ENCODE results near the gene PRKCA.

The PRKCA gene

DNA sequence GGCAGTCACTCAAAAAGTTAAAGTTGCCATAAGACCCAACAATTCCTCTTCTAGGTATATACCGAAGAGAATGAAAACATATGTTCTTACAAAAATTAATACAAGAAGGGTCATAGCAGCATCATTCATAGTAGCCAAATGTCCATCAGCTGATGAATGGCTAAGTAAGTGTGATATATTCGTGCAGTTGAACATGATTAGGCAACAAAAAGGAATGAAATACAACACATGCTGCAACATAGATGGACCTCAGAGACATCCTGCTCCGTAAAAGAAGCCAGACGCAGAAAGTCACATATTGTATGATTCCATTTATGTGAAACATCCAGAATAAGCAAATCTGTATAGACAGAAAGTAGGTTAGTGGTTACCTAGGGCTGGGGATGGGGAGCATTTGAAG, 303.1 kb downstream of the PRKCA start:
- intact Hi-C loops (cut with DNase I; ENCODE audit: low total_unique reads): no loop called here
- H3K4me3 ChIP-seq: no peak overlapping the region
- no peaks in the 10 kb centered on the region for H3K9me3 ChIP-seq
- no peak for DNase-seq
- no peaks in the 10 kb centered on the region for H3K27me3 ChIP-seq
- H3K36me3 ChIP-seq: no peaks in the 10 kb centered on the region
- TF ChIP-seq, protein P1, sequence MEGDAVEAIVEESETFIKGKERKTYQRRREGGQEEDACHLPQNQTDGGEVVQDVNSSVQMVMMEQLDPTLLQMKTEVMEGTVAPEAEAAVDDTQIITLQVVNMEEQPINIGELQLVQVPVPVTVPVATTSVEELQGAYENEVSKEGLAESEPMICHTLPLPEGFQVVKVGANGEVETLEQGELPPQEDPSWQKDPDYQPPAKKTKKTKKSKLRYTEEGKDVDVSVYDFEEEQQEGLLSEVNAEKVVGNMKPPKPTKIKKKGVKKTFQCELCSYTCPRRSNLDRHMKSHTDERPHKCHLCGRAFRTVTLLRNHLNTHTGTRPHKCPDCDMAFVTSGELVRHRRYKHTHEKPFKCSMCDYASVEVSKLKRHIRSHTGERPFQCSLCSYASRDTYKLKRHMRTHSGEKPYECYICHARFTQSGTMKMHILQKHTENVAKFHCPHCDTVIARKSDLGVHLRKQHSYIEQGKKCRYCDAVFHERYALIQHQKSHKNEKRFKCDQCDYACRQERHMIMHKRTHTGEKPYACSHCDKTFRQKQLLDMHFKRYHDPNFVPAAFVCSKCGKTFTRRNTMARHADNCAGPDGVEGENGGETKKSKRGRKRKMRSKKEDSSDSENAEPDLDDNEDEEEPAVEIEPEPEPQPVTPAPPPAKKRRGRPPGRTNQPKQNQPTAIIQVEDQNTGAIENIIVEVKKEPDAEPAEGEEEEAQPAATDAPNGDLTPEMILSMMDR (IDR thresholded peaks at IDR 0.05): no peak
- H3K27ac ChIP-seq: no peak overlapping the region
- H3K4me1 ChIP-seq: no peaks in the 10 kb centered on the region

DNA sequence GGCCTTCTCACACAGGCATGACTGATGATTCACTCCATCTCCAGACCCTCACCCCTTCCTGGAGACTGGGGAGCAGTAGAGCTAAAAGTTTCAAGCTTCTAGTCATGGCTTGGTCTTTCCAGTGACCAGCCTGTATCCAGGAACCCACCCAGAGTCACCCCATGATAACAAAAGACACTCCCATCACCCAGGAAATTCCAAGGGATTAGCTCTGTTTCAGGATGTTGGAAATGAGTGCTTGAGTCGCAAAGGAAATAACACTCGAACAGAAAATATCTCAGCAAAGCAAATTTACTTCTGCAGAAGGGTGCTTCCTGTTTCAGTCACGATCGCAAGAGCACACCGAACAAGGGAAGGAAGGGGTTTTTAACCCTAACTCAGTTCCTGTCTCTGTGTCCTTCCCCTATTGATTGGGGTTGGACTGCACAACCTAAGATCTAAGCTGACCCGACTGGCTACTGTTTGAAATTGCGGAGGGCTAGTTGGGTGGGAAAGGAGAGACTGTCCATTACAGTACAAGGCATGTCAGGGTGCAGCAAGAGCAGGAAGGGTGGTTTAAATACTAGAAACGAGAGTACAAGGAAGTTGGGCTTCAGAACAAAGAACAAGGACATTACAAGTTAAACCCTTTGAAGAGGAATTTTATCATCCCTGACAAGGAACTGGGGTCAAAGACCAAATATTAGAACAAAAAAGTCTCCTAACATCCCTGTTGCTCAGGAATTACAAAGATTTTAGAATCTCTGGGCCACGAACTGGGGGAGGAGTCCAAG, 308.1 kb downstream of the PRKCA start:
- peaks cover 0 to 3% (median 0%) of the 10 kb centered on the region in 3 donors for H3K9me3 ChIP-seq
- no peaks in the 10 kb centered on the region for H3K27me3 ChIP-seq
- no peak overlapping the region for H3K27ac ChIP-seq
- no peak overlapping the region for H3K4me3 ChIP-seq
- H3K36me3 ChIP-seq: no peaks in the 10 kb centered on the region
- H3K4me1 ChIP-seq: no peaks in the 10 kb centered on the region
- TF ChIP-seq, protein P1 (IDR thresholded peaks at IDR 0.05): no peak
- intact Hi-C loops (cut with DNase I; ENCODE audit: low total_unique reads): no loop called here
- no peak for DNase-seq

DNA sequence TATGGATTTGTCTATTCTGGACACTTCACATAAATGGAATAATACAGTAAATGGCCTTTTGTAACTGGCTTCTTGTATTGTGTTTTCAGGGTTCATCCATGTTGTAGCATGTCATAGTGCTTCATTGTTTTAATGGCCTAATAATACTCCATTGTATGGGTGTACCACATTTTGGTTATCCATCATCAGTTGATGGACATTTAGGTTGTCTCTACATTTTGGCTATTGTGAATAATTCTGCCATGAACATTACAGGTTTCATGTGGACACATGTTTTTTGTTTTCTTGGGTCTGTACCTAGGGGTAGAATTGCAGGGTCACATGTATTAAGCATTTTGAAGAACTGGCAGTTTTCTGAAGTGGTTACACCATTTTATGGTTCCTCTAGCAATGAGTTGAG, 309.0 kb downstream of the PRKCA start:
- no peak for DNase-seq
- no peak overlapping the region for H3K27ac ChIP-seq
- no peaks in the 10 kb centered on the region for H3K36me3 ChIP-seq
- TF ChIP-seq, protein P1 (IDR thresholded peaks at IDR 0.05): no peak
- intact Hi-C loops (cut with DNase I; ENCODE audit: low total_unique reads): no loop called here
- no peaks in the 10 kb centered on the region for H3K27me3 ChIP-seq
- H3K4me3 ChIP-seq: no peak overlapping the region
- peaks cover 0 to 3% (median 0%) of the 10 kb centered on the region in 3 donors for H3K9me3 ChIP-seq
- no peaks in the 10 kb centered on the region for H3K4me1 ChIP-seq

DNA sequence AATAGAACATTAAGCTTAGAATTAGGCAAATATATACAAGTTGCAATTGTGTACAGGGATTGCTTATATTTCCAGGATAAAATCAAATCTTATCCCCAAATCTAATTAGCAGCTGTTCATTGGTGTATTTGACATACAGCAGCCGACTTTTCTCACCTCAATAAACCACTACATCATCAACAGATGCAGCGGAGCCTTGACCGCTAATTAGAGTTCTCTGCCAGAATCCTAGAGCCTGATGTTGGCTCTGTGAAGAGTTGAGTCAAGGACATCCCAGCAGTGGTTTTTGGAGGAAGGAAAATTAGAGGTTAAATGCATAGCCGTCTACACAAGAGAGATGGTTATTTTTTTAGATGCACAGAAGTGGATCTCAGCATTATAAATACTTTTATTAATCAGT, 310.6 kb downstream of the PRKCA start:
- intact Hi-C loops (cut with DNase I; ENCODE audit: low total_unique reads): no loop called here
- DNase-seq: no peak
- no peaks in the 10 kb centered on the region for H3K27me3 ChIP-seq
- H3K4me3 ChIP-seq: no peak overlapping the region
- no peaks in the 10 kb centered on the region for H3K4me1 ChIP-seq
- peaks cover 0 to 3% (median 0%) of the 10 kb centered on the region in 3 donors for H3K9me3 ChIP-seq
- TF ChIP-seq, protein P1 (IDR thresholded peaks at IDR 0.05): no peak
- H3K36me3 ChIP-seq: no peaks in the 10 kb centered on the region
- no peak overlapping the region for H3K27ac ChIP-seq

DNA sequence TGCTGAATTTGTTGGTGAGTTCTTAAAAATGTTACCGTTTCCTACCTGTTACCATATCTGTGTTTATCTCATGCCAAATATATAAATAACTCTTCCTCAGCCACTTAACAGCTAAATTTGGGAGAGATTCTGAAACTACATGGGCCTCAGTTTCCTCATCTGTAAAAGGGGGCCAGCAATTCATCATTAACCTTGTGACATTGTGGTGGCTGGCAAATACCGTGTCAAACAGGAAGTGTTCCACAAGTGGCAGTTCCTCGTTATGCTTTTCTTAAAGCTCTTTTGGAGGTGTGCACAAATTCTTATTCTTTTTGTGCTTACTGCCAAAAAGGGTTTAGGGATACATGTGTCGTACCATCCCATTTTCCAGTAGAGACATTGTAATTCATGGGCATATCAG, 312.1 kb downstream of the PRKCA start:
- no peak for DNase-seq
- peaks cover 0 to 3% (median 0%) of the 10 kb centered on the region in 3 donors for H3K9me3 ChIP-seq
- TF ChIP-seq, protein P1 (IDR thresholded peaks at IDR 0.05): no peak
- H3K4me1 ChIP-seq: no peaks in the 10 kb centered on the region
- no peak overlapping the region for H3K4me3 ChIP-seq
- no peaks in the 10 kb centered on the region for H3K36me3 ChIP-seq
- H3K27ac ChIP-seq: no peak overlapping the region
- intact Hi-C loops (cut with DNase I; ENCODE audit: low total_unique reads): no loop called here
- no peaks in the 10 kb centered on the region for H3K27me3 ChIP-seq

Measured in tibial artery (tissue), 4 donors.